ENCODE measurements around the gene TNFRSF14.

The TNFRSF14 gene

DNA sequence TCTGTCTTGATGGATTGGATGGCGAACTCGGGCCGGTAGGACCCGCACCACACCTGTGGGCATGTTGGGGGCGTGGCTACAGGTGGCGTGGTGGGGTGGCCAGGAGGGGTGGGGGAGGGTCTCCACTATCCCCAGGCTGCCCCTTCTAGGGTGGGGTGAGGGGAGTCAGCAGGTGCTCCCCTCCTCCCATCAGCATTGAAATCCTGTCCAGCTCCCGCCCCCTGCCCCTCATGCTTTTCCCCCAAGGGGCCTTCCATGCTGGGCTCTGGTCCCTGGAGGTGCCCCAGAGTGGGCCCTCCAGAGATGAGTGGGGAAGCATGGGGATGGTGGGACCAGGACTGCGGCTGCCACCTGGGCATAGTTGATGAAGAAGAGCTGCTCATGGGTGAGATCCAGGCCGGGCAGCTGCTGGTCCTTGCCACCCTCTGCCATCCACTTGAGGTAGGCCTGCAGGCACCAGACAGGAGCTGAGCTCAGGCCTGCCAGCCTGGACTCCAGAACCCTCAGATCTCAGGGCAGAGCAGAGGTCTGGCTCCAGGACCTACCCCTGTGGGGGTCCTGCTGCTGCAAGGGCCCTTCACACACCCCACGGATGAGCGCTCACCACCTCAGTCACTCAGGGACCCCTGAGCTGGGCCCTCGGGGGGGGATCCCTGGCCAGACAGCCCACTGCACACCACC is 35.5 kb downstream of the TNFRSF14 start:
- Histone ChIP-seq H3K9ac (ENCODE audit: low read depth, low read length) (no peak overlapping the region), H3K9me3 (ENCODE audit: control insufficient read depth, insufficient read depth, low read length) (no peaks in the 10 kb centered on the region), H3K4me1 (ENCODE audit: control insufficient read depth, insufficient read depth, low read length) (no peaks in the 10 kb centered on the region), H3K36me3 (ENCODE audit: control insufficient read depth, insufficient read depth, low read length) (peaks cover 6% of the 10 kb centered on the region), H3K27me3 (ENCODE audit: control insufficient read depth, insufficient read depth, low read length) (no peaks in the 10 kb centered on the region), H3K4me3 (ENCODE audit: low read depth, low read length) (no peak overlapping the region)

DNA sequence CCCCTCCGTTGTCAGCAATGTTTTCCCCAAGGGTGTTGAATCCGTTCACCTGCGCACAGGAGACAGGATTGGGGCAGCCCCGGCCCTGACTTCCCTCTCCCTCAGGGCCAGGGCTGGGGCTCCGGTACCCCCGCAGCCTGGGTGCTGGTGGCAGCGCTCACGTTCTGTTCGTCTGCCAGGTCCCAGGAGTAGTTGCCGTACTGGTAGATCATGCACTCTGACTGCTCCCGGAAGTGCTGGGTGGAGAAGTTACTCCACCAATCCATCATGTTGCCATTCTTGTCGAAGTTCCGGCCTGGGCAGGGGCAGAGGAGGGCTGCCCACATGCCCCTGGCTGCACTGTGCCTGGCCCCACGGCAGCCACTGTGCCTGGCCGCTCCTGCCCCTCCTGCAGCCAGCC is 36.5 kb downstream of the TNFRSF14 start:
- Histone ChIP-seq H3K4me3 (ENCODE audit: low read depth, low read length) (no peak overlapping the region), H3K4me1 (ENCODE audit: control insufficient read depth, insufficient read depth, low read length) (no peaks in the 10 kb centered on the region), H3K9ac (ENCODE audit: low read depth, low read length) (no peak overlapping the region), H3K27me3 (ENCODE audit: control insufficient read depth, insufficient read depth, low read length) (no peaks in the 10 kb centered on the region), H3K9me3 (ENCODE audit: control insufficient read depth, insufficient read depth, low read length) (no peaks in the 10 kb centered on the region), H3K36me3 (ENCODE audit: control insufficient read depth, insufficient read depth, low read length) (peaks cover 6% of the 10 kb centered on the region)

DNA sequence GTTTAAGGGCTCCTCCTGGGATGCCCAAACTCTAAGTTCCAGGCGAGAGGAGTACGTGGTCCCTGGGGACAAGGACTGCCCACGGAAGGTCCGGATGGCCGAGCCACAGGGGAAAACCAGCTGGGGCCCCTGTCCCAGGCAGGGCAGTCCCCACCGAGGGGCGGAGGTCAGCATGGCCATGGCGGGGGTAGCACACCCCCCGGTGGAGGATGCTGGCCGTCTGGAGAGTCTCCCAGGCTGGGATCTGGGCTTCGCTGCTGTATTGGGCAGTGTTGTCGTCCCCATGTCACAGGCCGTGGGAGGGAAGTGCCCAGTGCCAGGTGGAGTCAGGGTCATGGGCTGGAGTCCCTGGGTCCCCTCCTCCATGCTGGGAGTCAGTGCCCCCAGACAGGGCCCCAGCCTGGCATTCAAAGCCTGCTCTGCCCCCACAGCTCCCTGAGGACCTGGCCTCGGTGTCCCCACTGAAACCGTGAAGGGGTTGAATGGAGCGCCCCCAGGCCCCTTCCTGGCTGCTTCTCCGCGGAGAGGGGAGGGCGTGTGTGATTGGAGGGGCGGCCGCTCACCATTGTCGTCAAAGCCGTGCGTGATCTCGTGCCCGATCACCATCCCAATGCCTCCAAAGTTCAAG is 37.2 kb downstream of the TNFRSF14 start:
- H3K36me3 ChIP-seq (ENCODE audit: control insufficient read depth, insufficient read depth, low read length), result peaks cover 6% of the 10 kb centered on the region
- H3K9ac ChIP-seq (ENCODE audit: low read depth, low read length), result no peak overlapping the region
- no peaks in the 10 kb centered on the region for H3K4me1 ChIP-seq (ENCODE audit: control insufficient read depth, insufficient read depth, low read length)

DNA sequence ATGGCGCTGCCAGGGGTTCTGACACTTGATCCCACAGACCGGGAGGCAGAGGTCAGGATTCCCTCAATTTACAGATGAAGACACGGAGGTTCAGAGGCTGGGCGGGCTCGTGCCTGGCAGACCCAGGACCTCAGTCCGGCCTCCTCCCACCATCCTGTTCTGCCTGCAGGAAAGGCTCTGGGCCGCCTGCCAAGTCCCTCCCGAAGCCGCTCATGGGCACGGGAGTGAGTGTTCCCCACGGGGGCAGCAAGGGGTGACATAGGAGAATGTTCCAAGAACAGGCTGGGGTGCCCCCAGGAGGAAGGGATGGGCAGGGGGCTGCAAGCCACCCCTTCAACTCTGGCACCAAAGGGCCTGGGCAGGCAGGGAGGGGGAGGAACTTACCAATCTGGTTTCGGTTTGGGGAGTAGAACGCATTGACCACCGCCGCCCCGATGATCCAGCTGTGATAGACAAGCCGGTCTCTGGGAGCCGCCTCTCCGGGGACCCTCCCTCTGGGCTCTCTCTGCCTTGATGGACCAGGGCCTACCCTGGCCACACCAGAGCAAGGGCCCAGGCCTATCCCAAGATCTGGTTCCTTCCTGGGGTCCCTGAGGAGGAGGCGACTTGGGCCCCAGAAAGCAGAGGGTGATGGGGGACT is 38.0 kb downstream of the TNFRSF14 start:
- H3K4me3 ChIP-seq (ENCODE audit: low read depth, low read length), result no peak overlapping the region
- no peaks in the 10 kb centered on the region for H3K4me1 ChIP-seq (ENCODE audit: control insufficient read depth, insufficient read depth, low read length)
- H3K27me3 ChIP-seq (ENCODE audit: control insufficient read depth, insufficient read depth, low read length), result no peaks in the 10 kb centered on the region
- no peak overlapping the region for H3K9ac ChIP-seq (ENCODE audit: low read depth, low read length)
- H3K9me3 ChIP-seq (ENCODE audit: control insufficient read depth, insufficient read depth, low read length), result no peaks in the 10 kb centered on the region
- H3K36me3 ChIP-seq (ENCODE audit: control insufficient read depth, insufficient read depth, low read length), result peaks cover 6% of the 10 kb centered on the region

More for the DNA sequence above, 37.2 kb downstream of the TNFRSF14 start:
- H3K27me3 ChIP-seq (ENCODE audit: control insufficient read depth, insufficient read depth, low read length), result no peaks in the 10 kb centered on the region
- no peak overlapping the region for H3K4me3 ChIP-seq (ENCODE audit: low read depth, low read length)
- H3K9me3 ChIP-seq (ENCODE audit: control insufficient read depth, insufficient read depth, low read length), result no peaks in the 10 kb centered on the region

DNA sequence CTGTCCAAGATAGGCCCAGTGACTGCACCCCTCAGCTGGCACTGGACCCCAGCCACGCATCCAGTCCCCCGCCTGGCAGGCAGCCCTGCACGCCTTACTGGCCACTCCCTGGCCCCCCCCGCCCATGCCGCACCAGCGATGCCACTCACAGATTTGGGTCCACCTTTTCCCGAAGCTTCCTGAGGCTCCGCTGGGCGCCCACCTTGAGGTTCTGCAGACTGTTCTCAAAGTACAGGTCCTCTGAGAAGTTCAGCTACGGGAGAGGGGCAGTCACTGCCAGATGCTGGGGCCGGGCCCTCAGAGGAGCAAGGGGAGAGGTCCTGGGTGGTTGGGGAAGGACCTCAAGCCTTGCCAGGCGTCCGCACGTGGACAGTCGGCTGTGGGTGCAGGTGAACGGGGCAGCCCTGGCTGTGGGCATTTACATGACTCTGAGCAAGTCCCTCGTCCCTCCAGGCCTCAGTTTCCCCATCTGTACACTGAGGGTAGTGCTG is 38.5 kb downstream of the TNFRSF14 start:
- H3K27me3 ChIP-seq (ENCODE audit: control insufficient read depth, insufficient read depth, low read length), result no peaks in the 10 kb centered on the region
- no peaks in the 10 kb centered on the region for H3K4me1 ChIP-seq (ENCODE audit: control insufficient read depth, insufficient read depth, low read length)
- no peaks in the 10 kb centered on the region for H3K9me3 ChIP-seq (ENCODE audit: control insufficient read depth, insufficient read depth, low read length)
- H3K36me3 ChIP-seq (ENCODE audit: control insufficient read depth, insufficient read depth, low read length), result peaks cover 1% of the 10 kb centered on the region
- no peak overlapping the region for H3K4me3 ChIP-seq (ENCODE audit: low read depth, low read length)
- H3K9ac ChIP-seq (ENCODE audit: low read depth, low read length), result no peak overlapping the region

DNA sequence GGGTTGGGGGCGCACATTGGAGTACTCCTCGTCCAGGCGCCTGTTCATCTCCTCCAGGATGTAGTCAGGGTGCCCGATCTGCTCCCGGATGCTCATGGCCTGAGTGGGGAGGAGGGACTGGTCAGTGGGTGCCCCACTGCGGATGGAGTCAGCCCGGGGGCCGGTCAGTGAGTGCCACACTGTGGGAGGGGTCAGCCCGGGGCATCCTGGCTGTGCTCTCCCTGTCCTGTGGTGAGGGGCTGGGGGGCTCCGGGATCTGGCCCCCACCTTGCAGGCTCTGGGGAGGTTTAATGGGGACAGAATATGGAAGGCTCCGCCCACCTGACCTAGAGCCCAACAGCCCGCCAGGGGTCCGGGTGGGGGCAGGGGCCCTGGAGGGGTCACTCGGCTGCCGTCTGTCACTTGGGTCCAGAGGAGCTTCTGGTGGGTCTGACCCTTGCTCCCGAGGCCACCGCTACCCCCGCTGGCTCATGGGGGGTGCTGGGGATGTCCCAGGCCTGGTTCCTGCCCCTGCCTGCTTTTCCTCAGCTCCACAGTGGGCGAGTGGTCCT is 39.2 kb downstream of the TNFRSF14 start:
- no peaks in the 10 kb centered on the region for H3K27me3 ChIP-seq (ENCODE audit: control insufficient read depth, insufficient read depth, low read length)
- no peaks in the 10 kb centered on the region for H3K9me3 ChIP-seq (ENCODE audit: control insufficient read depth, insufficient read depth, low read length)
- H3K4me3 ChIP-seq (ENCODE audit: low read depth, low read length), result no peak overlapping the region
- H3K36me3 ChIP-seq (ENCODE audit: control insufficient read depth, insufficient read depth, low read length), result no peaks in the 10 kb centered on the region
- no peak overlapping the region for H3K9ac ChIP-seq (ENCODE audit: low read depth, low read length)
- no peaks in the 10 kb centered on the region for H3K4me1 ChIP-seq (ENCODE audit: control insufficient read depth, insufficient read depth, low read length)

DNA sequence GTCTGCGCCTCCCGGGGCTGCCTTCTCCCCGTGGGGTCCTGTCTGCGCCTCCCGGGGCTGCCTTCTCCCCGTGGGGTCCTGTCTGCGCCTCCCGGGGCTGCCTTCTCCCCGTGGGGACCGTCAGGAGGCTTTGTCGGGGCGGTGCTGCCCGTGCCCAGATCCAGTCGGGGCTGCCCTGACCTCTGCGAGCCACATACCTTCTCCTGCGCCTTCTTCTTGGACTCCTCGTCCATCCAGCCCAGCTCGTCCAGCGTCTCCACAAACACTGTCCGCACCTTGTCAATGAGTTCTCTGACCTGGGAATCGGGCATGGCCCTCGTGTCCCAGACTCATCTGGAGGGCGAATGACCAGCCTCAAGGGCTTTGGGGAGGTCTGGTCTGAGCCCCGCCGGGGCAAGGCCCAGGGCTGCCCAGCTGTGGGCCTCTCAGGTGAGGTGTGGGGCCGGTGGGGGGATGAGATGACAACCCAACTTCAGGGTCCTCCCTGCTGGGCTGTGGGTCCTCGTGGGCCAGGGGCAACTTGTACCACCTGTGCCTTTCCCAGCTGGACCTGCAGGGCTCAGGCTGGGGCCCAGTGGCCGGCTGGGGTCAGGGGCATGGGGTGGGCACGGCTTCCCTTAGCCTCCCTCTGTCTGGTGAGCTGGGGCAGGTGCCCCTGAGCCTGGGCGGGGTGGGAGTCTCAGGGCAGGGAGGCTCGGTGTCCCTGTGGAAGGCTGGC is 39.8 kb downstream of the TNFRSF14 start:
- Histone ChIP-seq H3K4me3 (ENCODE audit: low read depth, low read length) (no peak overlapping the region), H3K4me1 (ENCODE audit: control insufficient read depth, insufficient read depth, low read length) (no peaks in the 10 kb centered on the region), H3K9me3 (ENCODE audit: control insufficient read depth, insufficient read depth, low read length) (no peaks in the 10 kb centered on the region), H3K27me3 (ENCODE audit: control insufficient read depth, insufficient read depth, low read length) (no peaks in the 10 kb centered on the region), H3K9ac (ENCODE audit: low read depth, low read length) (no peak overlapping the region), H3K36me3 (ENCODE audit: control insufficient read depth, insufficient read depth, low read length) (no peaks in the 10 kb centered on the region)

DNA sequence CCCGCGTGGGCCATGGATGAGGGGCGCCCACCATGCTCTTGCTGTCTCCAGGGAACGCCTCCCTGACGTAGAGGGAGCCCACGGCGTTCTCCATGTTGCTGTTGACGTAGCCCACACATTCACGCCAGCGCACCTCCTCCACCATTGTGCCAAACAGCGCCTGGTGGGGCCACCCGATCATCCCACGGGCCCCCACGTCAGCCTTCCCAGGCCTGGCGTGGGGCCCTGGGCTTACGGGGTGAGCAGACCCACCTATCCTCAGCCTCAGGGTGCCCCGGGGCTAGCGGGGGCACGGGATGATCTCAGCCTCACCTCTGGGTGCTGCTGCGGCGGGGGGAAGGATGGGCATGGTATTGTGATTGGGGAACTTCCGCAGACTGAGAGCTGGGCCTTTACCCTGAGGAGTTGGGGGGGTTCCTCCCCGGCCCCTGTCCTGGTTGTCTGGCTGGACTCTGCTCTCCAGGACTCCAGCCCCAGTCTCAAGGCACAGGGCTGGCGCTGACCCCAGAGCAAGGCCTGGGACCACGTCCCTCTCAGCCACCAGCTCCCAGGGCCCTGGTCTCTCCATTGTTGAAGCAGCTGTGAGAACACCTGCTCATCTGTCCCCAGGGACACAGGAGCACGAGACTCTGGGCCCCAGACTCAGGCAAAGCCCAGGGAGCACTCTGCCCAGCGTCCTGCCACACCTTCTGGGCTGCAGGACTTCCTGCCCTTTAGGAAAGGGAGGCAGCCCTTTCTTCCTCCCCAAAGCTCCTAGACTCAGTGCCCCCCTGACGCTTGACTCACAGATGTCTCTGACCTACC is 40.6 kb downstream of the TNFRSF14 start:
- no peak overlapping the region for H3K4me3 ChIP-seq (ENCODE audit: low read depth, low read length)
- no peak overlapping the region for H3K9ac ChIP-seq (ENCODE audit: low read depth, low read length)
- H3K9me3 ChIP-seq (ENCODE audit: control insufficient read depth, insufficient read depth, low read length), result no peaks in the 10 kb centered on the region
- no peaks in the 10 kb centered on the region for H3K4me1 ChIP-seq (ENCODE audit: control insufficient read depth, insufficient read depth, low read length)
- H3K36me3 ChIP-seq (ENCODE audit: control insufficient read depth, insufficient read depth, low read length), result no peaks in the 10 kb centered on the region
- no peaks in the 10 kb centered on the region for H3K27me3 ChIP-seq (ENCODE audit: control insufficient read depth, insufficient read depth, low read length)

DNA sequence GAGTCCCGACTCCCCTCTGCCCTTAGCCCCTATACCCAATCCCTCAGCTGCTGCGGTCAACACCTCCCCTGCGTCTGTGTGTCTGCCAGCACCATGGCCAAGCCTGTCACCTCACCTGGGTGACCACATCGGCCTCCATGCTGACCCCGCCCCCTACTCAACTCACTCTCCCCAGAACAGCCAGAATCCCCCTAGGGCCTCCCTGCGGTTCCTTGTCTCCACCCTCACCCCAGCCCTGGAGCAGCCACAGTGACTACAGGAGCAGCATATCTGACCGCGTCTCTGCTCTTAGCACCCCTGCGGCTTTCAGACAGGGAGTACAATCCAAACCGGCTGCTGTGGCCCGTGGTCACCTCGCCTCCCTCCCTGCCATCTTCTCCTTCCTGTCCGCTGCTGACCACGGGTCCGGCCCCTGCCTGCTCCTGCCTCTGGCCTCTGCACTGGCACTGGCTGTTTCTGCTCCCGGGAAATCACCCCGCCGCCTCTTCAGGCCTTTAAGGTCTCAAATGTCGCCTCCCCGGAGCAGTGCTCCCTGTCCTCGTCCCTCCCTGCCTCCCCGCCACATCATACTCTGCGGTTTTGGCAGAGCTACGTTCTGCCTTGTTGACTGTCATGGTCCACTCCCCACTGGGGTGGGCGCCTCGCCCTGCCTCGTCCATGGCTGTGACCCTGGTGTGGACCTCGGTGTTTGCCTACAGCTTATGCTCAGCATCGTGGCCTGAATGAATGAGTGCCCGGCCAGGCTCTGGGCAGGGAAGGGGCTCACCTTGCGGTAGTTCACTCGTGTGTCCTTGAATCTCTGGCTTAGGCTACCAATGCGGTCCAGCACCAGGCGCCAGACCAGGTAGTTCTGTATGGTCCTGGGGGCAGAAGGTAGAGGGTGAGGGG is 41.5 kb downstream of the TNFRSF14 start:
- no peaks in the 10 kb centered on the region for H3K27me3 ChIP-seq (ENCODE audit: control insufficient read depth, insufficient read depth, low read length)
- H3K4me3 ChIP-seq (ENCODE audit: low read depth, low read length), result no peak overlapping the region
- H3K4me1 ChIP-seq (ENCODE audit: control insufficient read depth, insufficient read depth, low read length), result no peaks in the 10 kb centered on the region
- H3K9ac ChIP-seq (ENCODE audit: low read depth, low read length), result no peak overlapping the region
- H3K36me3 ChIP-seq (ENCODE audit: control insufficient read depth, insufficient read depth, low read length), result no peaks in the 10 kb centered on the region
- H3K9me3 ChIP-seq (ENCODE audit: control insufficient read depth, insufficient read depth, low read length), result no peaks in the 10 kb centered on the region

DNA sequence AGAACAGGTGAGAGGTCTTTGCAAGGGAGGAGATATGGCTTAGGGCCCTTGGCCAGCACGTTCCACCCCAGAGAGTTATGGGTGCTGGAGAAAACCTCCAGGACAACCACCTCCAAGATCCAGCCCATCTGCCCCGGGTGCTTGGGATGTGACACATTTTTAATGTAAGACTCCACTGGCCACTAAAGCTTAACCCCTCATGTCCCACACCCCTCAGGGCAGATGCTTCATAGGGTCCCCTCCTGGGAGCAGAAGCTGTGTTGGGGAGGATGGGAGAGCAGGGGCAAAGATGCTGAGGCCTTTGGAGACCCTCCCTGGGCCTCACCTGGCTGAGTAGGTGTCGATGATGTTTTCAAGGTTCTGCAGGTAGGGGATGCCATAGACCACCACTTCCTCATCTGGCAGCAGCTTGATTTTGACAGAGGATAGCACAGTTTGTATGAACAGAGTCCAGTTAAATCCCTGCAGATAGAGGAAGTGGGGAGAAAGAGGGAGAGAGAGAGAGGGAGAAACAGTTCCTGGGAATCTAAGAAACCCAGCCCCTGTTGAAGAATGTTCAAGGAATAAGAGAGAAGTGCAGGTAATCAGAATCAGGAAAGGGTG is 42.3 kb downstream of the TNFRSF14 start:
- Histone ChIP-seq H3K4me3 (ENCODE audit: low read depth, low read length) (no peak overlapping the region), H3K27me3 (ENCODE audit: control insufficient read depth, insufficient read depth, low read length) (no peaks in the 10 kb centered on the region), H3K9ac (ENCODE audit: low read depth, low read length) (no peak overlapping the region), H3K9me3 (ENCODE audit: control insufficient read depth, insufficient read depth, low read length) (no peaks in the 10 kb centered on the region), H3K4me1 (ENCODE audit: control insufficient read depth, insufficient read depth, low read length) (no peaks in the 10 kb centered on the region), H3K36me3 (ENCODE audit: control insufficient read depth, insufficient read depth, low read length) (no peaks in the 10 kb centered on the region)

Data from iPS-15b (cell line).